NB4 (cell line): Measurements from ENCODE around the gene PRRC2C.
"Not testable (repeated sequence)": the region's sequence is repeated elsewhere in the genome, so short reads cannot be mapped to it uniquely, and the experiment has no call there.

ENCODE experiments used
- DNase-seq: peaks from one replicate; pipeline ENCODE4 v3.0.0; 2010; ENCODE audit warnings: low read depth
- H3K4me3 ChIP-seq: one replicate; pipeline ENCODE4 v1.5.1; 2011; ENCODE audit warnings: mild to moderate bottlenecking, low read depth, low read length, moderate library complexity
- MYC ChIP-seq: IDR thresholded peaks from 2 replicates; pipeline ENCODE4 v1.6.1; 2011; ENCODE audit warnings: low read depth, low read length
- POLR2A ChIP-seq: IDR thresholded peaks from 2 replicates; pipeline ENCODE4 v1.6.1; 2011; ENCODE audit warnings: mild to moderate bottlenecking; ENCODE audit not compliant: insufficient read length; ENCODE audit errors: extremely low read depth
- TF ChIP-seq, protein P1 (sequence below): IDR thresholded peaks from 2 replicates; pipeline ENCODE4 v1.6.1; 2011; ENCODE audit warnings: low read depth, low read length
- TF ChIP-seq, protein P2 (sequence below): IDR thresholded peaks from one replicate; pipeline ENCODE4 v1.5.1; 2012; ENCODE audit warnings: low read depth, low read length

The PRRC2C gene

DNA sequence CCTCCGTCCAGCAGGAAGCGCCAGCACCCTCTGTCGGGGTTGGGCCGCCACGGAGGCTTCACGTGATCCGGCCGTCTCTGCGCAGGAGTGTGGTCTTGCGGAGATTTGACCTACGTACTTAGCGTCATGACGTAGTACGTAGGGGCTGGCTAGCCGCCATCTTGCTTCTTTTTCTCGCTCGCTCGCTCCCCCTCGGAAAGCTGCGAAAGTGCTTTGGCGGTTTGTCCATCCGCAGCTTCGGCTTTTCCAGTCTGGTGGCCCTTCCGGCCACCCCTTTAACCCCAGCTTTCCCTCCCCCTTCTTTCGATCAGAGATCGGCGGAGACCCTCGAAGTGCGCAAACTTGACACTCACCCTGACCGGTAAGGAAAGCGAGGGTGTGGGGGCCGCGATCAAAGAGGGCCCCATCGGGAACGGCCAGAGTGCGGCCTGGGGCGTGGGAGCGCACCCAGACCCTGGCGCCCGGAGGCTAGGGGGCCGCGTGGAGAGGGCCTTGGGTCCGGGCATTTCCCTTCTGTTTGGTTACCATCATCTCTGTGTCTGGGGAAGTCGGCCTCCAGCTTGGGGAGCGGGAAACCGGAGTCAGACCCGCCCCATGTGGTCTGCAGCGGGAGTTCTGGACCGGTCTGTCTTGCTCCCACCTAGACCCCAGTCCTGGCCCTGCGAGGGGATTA lies at the start of gene PRRC2C:
PRRC2C (plus strand) TSS at position 156 of the 673 bp plus-strand sequence. CDS start 26,559 bp downstream, outside the sequence.
- DNase-seq: peak; percentile 97
- TF ChIP-seq, protein P1, sequence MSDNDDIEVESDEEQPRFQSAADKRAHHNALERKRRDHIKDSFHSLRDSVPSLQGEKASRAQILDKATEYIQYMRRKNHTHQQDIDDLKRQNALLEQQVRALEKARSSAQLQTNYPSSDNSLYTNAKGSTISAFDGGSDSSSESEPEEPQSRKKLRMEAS: peak; percentile 95
- peak; percentile 4 for TF ChIP-seq MYC
- TF ChIP-seq, protein P2, sequence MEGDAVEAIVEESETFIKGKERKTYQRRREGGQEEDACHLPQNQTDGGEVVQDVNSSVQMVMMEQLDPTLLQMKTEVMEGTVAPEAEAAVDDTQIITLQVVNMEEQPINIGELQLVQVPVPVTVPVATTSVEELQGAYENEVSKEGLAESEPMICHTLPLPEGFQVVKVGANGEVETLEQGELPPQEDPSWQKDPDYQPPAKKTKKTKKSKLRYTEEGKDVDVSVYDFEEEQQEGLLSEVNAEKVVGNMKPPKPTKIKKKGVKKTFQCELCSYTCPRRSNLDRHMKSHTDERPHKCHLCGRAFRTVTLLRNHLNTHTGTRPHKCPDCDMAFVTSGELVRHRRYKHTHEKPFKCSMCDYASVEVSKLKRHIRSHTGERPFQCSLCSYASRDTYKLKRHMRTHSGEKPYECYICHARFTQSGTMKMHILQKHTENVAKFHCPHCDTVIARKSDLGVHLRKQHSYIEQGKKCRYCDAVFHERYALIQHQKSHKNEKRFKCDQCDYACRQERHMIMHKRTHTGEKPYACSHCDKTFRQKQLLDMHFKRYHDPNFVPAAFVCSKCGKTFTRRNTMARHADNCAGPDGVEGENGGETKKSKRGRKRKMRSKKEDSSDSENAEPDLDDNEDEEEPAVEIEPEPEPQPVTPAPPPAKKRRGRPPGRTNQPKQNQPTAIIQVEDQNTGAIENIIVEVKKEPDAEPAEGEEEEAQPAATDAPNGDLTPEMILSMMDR: peak; percentile 61
- TF ChIP-seq POLR2A: peak; percentile 88
- peak within 1 kb of the TSS; percentile 98 for H3K4me3 ChIP-seq

DNA sequence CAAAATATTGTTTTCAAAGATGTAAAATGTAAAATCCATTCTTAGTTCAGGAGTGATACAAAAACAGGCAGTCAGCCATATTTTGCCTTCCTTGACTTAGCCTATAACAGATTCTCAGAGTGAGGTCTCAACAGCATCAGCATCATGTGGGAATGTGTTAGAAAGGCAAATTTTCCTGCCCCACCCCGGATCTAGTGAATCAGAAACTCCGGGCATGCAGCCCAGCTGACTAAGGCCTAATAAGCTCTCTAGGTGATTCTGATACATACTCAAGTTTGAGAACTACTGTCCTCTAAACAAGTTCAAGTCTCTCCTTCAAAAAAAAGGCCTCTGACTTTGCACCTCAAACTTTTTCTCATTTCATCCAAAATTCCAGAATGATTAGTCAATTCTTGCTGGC lies 46.9 kb upstream of the PRRC2C start:
- TF ChIP-seq POLR2A: no peak
- TF ChIP-seq, protein P1: no peak
- DNase-seq: no peak
- no peak overlapping the region for H3K4me3 ChIP-seq

DNA sequence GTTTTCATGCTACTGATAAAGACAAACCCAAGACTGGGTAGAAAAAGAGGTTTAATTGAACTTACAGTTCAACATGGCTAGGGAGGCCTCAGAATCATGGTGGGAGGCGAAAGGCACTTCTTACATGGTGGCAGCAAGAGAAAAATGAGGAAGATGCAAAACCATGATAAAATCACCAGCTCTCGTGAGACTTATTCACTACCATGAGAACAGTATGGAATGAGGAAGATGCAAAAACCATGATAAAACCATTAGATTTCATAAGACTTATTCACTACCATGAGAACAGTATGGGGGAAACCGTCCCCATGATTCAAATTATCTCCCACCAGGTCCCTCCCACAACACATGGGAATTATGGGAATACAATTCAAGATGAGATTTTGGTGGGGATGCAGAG lies 45.1 kb upstream of the PRRC2C start:
- H3K4me3 ChIP-seq: not testable (repeated sequence)
- peak; percentile 32 for DNase-seq

DNA sequence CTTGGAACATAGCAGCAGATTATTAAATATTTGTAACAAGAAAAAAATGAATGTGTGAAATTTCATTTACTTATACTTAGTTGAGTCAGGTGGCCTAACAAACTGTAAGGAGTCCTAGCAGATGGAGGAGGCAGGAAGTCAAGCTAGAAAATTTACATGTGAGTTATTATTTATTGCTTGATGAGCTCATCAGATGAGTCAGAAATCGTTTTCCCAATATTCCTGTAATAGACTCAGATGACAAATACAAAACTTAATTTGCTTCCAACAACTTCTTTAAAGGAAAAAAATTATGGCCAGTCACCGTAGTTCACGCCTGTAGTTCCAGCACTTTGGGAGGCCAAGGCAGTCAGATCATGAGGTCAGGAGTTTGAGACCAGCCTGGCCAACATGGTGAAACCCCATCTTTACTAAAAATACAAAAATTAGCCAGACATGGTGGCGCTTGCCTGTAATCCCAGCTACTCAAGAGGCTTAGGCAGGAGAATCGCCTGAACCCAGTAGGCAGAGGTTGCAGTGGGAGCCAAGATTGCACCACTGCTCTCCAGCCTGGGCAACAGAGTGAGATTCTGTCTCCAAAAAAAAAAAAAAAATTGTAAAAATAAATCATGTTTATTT lies 43.9 kb upstream of the PRRC2C start:
- not testable (repeated sequence) for H3K4me3 ChIP-seq, DNase-seq

DNA sequence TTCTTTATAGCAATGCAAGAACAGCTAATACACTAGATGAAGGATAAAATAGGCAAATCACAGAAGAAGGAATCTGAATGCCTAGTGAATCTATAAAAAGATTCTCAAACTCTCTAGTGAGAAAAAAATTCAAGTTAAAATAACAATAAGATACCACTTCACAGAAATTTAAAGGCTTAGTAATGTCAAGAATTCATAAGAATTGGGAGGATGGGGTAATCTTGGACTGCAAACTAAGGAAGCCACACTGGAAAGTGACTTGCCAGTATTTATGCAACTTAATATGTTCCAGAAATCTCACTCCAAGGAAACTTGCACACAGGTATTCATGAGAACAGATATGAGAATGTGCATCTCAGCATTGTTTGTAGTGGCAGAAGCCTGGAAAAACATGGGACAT lies 38.9 kb upstream of the PRRC2C start:
- no peak for DNase-seq
- no peak overlapping the region for H3K4me3 ChIP-seq
- no peak for TF ChIP-seq MYC
- no peak for TF ChIP-seq POLR2A
- TF ChIP-seq, protein P1: no peak
- TF ChIP-seq, protein P2: no peak

DNA sequence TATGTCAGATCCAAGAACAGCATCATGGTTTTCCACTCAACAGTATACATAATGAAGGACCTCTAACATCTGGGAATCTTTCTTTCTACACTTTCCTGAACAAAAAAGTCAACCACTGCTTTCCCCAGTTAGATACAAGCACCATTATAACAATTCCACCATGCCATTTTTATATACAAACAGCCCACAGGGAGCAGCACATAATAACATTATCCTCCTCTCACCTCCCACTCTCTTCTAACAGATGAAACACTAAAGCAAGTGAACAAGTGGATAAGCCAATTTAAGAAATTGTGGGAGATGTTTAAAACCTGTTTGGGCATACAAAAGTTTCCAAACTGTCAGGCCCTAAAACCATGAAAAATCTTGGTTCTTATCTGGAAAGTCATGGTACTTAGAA lies 29.4 kb upstream of the PRRC2C start:
- no peak overlapping the region for H3K4me3 ChIP-seq
- DNase-seq: no peak
- TF ChIP-seq, protein P2: no peak
- TF ChIP-seq, protein P1: no peak
- no peak for TF ChIP-seq MYC
- no peak for TF ChIP-seq POLR2A

DNA sequence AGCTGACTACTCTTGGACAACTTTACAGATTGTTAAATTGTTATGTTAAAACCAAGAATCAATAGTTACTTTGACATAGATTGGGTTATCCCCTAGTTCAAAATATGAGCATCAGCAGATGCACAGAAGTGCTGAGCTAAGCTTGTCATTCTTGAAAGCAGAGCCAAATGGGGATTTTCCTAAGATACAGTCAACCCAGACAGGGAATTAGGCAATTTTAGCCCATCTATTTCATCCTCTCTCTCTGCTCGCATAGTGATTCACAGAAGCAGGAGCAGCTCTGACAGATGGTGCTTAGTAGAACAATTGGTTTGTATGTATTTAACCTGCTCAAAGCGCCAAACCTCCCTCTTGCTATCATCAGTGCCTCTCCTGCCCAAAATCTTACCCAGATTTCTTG lies 27.9 kb upstream of the PRRC2C start:
- no peak for TF ChIP-seq MYC
- TF ChIP-seq, protein P1: no peak
- TF ChIP-seq, protein P2: no peak
- no peak for TF ChIP-seq POLR2A
- H3K4me3 ChIP-seq: no peak overlapping the region
- no peak for DNase-seq
